C1 segment of cervical spinal cord (tissue), 14 donors: ENCODE data around the gene PATJ.
A peak's percentile ranks its signal among the peaks of the same experiment; 100 is the strongest.

Experiments
- DNase-seq, 14 donors: peaks; one replicate each; lab custom pipeline; 2025; lab: John Stamatoyannopoulos, UW

PATJ gene

DNA sequence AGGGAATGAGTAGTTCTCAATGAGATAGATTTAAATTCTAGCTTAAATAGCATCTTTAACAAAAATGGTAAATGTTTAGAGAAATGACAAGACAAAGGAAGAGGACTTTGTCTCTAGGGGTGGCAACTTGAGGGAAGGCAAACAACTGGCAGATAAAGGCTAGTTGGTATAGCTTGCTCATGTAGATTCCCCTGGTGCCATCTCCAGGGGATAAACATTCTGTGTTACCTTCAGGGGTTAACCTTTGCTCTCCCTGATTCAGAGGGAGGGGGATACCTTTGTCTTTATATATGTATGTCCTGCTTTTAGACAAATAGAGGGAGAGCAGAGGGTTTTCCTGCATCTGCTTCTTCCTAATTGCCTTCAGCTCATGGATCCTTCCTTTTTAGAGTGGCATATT, 298.7 kb downstream of the PATJ start:
- DNase-seq = no peak

GRCh38 chr1:62043154-62043553, 300.9 kb downstream of the PATJ start:
- no peak for DNase-seq

GRCh38 chr1:62045574-62045973, 303.3 kb downstream of the PATJ start:
- peak in 2 of 14 donors; percentile 30 to 99 for DNase-seq

GRCh38 chr1:62046927-62047326, 304.6 kb downstream of the PATJ start:
- no peak for DNase-seq

GRCh38 chr1:62050165-62050564, 307.9 kb downstream of the PATJ start:
- peak in 1 of 14 donors; percentile 89 for DNase-seq

GRCh38 chr1:62052946-62053345, 310.7 kb downstream of the PATJ start:
- no peak for DNase-seq

DNA sequence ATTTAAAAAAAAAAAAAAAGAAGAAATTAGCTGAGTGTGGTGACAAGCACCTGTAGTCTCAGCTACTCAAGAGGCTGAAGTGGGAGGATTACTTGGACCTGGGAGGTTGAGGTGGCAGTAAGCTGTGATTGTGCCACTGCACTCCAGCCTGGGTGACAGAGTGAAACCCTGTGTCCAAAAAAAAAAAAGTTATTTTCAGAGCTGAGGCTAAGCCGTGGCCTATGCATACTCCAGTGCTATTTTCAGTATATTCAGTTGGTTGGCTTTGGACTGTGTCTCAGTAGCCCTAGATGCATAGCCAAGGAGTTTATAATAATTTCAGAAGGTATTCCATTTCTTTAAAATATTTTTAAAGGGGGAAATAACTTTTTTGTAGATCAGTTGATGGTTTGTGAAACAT, 311.9 kb downstream of the PATJ start:
- no peak for DNase-seq

GRCh38 chr1:62057230-62057629, 314.9 kb downstream of the PATJ start:
- DNase-seq = no peak

DNA sequence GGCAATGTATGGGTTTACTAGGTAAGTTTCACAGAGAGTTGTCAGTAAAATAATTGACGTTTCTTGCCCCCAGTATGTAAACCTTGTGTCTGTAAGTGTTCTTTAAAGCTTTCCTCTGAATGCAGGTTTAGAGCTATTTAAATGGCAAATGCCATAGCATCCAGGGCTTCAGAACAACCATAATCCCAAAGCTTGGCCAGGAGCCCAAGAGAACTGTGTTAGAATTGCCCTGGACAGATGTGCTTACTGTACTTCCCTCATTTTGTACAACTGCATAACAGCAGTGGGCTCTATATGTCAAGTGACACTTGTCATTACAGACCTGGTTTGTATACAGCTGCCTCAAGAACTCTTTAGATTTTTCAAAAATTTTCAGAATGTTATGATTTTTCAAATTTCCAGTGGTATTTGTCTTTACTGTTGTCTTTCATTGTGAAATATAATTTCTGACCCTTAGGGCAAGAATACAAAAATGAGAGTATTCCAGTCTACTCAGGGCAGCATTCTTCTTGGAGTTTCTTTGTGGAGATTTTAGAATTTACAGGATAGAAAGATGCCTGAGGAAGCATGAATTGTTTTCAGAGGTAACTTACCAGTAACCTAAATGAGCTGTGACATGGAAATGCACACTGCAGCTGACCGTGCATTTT, 315.5 kb downstream of the PATJ start:
- no peak for DNase-seq

DNA sequence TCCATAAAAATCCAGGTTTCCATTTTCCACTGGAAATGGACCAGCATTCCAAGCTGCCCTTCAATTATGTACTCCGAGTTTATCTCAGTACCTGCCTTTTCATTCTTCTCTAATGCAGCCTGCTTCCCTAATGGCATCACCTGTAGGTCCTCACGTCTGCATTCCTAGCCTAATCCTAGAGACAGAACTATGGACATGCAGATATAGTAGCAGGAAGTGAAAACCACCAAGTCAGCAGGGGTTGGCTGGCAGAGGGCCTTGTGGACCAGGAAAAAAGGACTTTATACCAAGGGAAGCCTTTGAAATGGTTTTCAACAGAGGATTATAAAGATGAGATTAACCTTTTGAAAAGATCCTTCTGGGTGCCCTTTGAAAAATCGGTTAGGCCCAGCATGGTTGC, 316.7 kb downstream of the PATJ start:
- DNase-seq = no peak

DNA sequence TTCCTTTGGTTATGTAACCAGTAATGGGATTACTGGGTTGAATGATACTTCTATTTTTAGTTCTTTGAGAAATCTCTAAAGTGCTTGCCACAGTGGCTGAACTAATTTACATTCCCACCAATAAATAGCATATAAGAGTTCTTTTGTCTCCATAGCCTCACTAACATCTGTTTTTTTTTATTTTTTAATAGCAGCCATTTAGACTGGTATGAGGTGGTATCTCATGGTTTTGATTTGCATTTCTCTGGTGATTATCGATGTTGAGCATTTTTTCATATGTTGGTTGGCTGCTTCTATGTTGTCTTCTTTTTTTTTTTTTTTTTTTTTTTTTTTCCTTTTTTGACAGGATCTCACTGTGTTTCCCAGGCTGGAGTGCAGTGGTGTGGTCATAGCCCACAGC, 319.8 kb downstream of the PATJ start:
- no peak for DNase-seq

GRCh38 chr1:62064829-62065407, 322.6 kb downstream of the PATJ start:
- no peak for DNase-seq

GRCh38 chr1:62066713-62067112, 324.4 kb downstream of the PATJ start:
- no peak for DNase-seq

- DNase-seq = peak in 1 of 14 donors; percentile 83
Measured at GRCh38 chr1:62068416-62068843, 326.1 kb downstream of the PATJ start.

GRCh38 chr1:62068978-62069377, 326.7 kb downstream of the PATJ start:
- DNase-seq = peak in 1 of 14 donors; percentile 91

DNA sequence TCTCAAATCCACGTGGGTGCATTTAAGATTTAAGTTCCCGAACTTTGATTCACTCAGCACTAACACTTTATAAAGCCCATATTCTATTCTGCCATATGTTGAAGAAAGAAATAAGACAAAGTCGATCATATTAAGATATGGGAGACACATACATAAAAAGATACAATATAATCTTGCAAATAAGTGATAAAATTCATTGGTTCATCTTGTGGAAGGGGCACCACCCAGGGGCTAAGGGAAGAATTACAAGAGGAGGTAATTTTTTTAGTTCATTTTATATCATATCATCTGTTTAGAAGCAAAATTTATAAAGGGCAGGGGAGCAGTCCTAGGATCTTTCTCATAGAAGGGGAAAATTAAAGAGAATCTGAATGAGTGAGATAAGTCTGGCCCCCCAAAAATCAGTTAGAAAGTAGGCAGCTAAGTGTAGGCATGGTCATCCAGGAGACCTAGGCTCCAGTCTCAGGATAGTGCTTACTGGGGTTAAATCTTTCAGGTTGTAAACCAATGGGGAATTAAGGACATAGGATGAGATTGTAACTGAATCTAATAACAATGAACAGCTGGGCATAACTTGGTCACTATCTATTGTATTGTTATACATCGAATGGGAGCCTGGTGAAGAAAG, 328.2 kb downstream of the PATJ start:
- DNase-seq = peak in 2 of 14 donors; percentile 4 to 47

- no peak for DNase-seq
Measured at GRCh38 chr1:62071695-62072094, 329.4 kb downstream of the PATJ start.

DNA sequence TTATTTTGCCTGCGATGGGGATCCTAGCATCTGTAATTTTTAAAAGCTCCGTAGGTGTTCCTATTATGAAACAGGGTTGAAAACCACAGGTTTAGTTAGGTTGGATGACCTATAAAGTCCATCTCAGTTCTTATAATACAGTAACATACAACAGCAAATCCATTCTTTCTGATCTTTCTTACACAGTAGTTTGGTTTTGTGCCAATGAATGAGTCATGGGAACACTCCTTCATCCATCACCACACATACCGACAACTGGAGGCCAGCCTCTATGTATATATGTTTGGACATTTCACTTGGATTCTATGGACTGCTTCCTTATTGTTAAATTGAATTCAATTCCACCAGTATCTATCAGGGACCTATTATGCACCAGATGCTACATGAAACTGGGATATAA, 334.0 kb downstream of the PATJ start:
- DNase-seq = no peak

- no peak for DNase-seq
Measured at GRCh38 chr1:62077821-62078220, 335.5 kb downstream of the PATJ start.

GRCh38 chr1:62082456-62083363, 340.4 kb downstream of the PATJ start:
- peak in 2 of 14 donors; percentile 4 to 12 for DNase-seq

GRCh38 chr1:62084310-62084890, 342.1 kb downstream of the PATJ start:
- DNase-seq = peak in 1 of 14 donors; percentile 18

- DNase-seq = no peak
Measured at GRCh38 chr1:62088439-62088838, 346.2 kb downstream of the PATJ start.
